Fibroblast of skin of back (primary cell): Measurements from ENCODE around the gene KMT2C.
"Not testable (repeated sequence)": the region's sequence is repeated elsewhere in the genome, so short reads cannot be mapped to it uniquely, and the experiment has no call there.

Experiments
- DNase-seq: peaks from one replicate; pipeline ENCODE4 v3.0.0-alpha.2; 2013

The KMT2C gene

DNA sequence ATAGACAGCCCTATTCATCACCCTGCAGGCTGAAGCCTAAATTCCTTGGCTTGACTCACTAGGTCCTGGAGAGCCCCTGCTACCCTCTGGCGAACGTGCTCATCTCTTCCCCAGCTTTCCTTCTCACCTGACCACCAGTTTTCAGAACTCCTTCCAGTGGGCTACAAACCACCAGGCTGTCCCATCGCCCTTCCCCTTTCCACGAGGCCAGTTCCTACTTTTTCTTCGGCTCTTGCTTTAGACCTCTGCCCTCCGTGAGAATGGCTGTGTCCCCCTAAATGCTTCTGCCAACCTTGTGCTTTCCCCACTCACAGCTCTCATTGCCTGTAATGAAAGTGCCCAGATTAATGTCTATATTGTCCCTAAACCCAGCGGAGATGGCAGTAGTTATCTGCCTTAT, 5.4 kb upstream of the KMT2C start:
- not testable (repeated sequence) for DNase-seq

DNA sequence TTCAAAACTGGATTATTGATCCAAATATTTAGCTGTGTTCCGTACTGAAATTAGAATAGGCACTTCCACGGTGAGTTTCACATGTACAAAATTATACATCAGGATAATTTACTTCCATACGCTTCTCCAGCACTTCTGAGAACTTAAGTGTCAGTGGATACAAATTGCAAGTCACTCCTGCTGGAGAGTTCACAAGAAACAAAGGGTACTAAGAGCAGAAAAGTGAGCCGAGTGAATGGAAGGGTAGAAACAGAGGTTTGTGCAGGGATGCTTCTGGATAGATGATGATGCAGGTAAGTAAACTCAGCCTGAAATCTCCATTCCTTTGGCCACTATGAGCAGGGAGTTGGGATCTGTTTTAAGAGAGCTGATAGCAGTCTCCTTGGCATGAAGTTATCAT, 2.2 kb upstream of the KMT2C start:
- not testable (repeated sequence) for DNase-seq

DNA sequence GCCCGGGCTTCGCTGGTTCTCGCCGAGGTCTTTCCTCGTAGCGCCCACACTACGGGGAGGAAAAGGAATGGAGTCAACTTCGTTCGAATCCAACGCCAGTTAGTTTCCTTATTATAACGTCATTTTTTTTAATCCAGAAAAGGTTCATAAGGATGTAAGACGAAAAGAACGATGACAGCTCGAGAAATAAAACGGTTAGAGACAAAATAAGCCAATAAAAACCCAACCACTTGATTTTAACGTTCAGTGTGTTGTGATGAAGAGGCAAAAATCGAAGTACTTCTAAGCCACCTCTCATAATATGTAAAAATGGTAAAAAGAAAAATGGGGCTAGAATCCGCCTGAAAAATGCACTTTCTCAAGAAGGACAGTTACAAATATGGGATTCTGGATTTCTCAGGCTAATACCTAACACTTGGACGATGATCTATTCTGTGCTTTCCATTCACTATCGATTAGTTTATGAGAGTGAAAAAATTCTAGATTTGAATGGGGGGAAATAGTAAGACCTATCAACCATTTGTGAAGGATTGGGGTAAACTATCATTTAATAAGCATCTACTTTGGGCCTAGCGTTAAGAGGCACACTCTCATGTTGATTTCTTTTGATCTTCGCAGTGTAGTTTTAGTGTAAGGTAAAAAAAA, 1.2 kb upstream of the KMT2C start:
- DNase-seq: peak; percentile 7

DNA sequence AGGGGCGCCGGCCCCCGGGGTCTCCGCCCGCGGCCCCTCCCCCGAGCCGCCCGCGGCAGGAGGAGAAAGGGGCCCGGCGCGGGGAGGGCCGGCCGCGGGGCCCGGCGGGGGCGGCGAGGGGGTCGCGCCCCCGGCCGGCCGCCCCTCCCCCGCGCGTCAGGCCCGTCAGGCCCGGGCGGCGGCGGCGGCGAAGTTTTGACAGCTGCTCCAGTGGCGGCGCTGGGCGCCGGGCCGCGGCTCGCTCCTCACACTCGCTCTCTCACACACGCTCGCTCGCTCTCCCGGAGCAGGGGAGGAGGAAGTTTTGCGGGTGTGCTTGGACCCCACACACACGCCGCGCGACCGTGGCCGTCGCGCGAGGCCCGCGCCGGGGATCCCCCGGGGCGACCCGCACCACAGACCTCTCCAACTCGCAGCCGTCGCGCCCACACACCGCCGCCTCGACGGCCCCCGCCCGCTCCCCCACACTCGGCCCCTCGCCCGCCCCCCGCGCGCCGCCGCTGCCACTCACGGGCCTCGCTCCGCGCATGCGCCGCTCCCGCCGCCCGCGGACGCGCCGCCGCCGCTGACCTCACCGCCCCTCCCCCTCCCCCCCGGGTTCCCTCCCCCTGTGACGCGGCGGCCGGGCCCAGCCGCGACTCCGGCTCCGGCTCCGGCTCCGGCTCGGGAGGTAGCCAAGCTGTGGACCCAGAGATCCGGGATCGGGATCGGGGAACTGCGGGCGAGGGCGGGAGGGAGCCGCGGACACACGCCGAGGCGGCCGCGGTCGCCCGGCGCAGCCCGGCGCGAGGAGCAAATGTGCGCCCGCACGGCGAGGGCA, 518 bp upstream of the KMT2C start:
- DNase-seq: peak; percentile 92

DNA sequence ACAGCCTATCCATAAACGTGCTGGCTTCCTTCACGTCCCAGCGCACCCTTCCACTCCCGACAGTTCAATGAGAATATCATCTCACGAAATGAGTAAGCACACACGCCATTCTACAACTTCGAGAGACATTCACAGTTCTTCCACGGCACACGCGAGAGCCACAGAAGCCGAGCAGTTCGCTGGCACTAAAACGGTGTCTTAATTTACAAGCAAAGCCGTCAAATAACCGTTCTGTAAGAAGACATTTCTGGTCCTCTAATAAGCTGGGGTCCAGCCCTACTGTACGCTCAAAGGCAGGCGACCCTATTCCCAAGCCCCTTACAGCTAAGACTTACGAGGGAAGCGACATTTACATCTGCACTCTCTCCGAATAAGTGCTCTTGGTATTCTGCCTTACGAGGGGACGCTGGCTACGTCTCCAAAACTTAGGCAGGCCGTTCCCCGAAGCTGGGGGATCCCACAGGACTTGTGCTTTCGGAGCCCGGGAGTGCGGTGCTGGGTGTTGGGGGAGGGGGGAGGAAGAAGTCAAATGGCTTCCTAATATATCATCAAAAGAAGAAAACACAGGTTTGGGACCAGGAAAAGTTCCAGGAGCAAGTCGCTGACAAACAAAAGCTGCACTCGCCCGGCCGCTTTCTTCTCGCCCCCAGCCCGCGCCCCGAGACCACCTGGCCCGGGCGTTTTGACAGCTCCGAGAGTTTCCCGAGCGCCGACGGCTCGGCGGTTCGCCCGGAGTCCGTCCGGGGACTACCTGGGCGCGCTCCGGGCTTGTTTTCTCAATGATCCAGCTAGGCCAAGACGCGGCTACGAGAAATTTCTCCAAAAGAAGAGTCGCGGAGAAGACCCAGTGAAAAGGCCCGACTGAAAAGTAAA, 1.1 kb downstream of the KMT2C start:
- peak; percentile 53 for DNase-seq

DNA sequence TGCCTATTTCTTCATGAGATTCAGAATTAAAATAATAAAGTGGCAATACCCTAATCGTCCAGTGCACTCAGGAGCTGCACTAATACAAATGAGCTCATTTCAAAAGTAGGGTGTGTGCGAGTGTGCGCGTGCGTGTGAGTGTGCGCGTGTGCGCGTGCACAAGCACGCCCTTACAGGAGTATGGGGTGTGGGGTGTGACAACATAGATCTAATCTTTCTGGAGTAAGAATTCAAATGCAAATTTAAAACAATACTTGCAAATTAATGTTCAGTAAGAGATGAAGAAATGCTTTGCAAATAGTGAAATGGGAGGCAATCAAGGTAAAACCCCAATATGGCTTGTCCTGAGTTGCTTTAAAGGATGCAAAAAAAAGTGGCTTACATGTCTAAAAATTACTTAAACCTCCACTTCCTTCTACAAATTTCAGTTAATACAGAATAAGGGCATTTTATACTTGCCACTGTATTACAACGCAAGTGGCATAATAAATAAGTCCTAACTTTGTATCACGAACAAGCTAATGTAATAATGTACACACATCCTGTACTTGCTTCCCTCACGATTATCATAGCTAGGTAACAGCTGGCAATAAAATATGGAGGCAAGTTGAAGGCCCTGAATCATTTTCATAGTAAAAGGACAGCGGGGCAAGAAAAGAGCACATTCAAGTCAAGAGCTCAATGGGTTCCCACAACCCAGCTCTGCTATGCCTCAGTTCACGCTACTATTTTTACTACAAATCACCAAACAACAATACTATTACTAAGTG, 1.9 kb downstream of the KMT2C start:
- peak; percentile 37 for DNase-seq

DNA sequence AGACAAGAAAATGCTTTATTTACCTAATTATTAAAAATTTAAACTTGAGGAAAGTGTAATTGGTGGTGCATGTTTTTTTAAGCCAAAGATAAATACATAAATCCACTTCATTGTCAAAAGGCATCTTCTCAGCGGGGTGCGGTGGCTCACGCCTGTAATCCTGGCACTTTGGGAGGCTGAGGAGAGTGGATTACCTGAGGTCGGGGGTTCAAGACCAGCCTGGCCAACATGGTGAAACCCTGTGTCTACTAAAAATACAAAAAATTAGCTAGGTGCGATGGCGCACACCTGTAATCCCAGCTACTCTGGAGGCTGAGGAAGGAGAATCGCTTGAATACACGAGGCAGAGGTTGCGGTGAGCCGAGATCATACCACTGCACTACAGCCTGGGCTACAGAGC, 3.1 kb downstream of the KMT2C start:
- not testable (repeated sequence) for DNase-seq

DNA sequence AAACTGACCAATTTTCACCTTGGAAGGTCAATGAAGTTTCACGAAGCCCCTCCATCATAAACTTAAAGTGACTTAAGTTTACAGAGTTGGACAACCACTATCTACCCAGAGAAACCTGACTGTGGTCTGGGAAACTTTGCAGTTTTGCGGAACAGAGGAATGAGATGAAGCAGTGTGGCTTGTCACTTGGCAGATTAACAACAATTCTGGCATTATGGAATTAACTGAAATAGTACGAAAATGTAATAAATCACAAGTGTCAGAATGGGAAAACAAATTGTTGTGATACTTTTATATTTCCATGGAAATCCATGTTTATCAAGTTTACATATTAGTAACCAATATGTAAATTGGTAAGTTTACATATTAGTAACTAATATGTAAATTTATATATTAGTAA, 4.9 kb downstream of the KMT2C start:
- DNase-seq: no peak

DNA sequence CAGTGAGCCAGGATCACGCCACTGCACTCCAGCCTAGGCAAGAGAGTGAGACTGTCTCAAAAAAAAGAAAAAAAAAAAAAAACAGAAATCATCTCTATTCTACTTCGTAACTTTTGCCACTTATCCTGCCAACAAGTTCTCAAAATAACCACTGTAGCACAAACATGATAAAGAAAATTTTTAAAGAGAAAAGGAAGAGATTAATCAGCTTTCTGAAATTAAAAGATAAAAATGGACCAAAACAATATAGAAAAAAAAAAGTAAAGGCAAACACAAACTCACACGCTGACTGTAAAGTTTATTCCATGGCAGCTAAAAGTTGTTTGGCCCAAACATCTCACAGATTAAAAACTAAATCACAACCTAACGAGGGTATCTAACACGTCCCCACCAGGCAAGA, 5.7 kb downstream of the KMT2C start:
- DNase-seq: not testable (repeated sequence)

DNA sequence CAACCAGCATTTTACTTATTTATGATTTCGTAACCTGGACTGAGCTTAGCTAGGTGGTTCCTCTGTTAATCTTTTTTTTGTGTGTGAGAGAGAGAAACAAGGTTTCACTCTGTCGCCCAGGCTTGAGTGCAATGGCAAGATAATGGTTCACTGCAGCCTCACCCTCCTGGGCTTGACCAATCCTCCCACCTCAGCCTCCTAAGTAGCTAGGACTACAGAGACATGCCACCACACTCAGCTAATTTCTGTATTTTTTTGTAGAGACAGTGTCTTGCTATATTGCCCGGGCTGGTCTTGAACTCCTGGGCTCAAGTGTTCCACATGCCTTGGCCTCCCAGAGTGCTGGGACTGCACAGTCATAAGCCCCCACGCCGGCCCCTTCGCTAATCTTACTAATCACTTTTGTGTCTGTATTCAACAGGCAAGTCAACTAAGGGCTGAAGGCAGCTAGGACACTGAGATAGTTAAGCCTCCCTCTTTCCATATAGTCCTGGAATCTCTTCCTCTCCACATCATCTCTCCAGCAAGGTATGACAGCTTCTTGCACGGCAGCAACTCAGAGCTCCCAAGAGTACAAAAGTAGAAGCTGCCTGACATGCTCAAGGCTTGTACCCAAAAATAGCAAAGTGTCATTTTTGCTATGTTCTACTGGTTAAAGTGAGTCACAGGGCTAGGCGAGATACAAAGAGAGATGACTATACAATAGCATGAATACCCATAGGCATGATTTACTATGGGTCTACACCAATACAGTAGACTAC, 11.3 kb downstream of the KMT2C start:
- DNase-seq: peak; percentile 85

DNA sequence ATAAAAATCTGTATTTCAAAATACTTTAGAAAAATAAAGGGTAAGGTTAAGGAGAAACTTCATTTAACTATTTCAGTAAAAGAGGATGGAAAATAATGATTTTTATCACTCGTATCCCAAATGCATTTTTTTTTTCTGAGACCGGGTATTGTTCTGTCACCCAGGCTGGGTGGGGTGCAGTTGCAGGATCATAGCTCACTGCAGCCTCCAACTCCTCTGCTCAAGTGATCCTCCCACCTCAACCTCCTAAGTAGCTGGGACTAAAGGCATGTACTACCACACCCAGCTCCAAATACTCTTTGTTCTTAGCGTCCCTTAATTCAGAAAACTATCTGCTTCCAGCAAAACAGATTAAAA, 11.8 kb downstream of the KMT2C start:
- no peak for DNase-seq

DNA sequence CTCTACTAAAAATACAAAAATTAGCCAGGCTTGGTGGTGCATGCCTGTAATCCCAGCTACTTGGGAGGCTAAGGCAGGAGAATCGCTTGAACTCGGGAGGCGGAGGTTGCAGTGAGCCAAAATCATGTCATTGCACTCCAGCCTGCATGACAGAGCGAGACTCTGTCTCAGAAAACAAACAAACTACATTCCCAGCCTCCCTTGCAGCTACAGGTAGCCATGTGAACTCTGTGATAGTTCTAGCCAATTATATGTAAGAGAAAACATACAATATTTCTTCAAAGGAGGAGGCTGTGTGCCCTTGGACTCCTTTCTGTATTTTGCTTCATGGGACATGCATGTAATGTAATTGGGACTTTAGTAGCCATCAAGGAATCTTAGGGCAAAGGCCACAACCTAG, 12.6 kb downstream of the KMT2C start:
- DNase-seq: not testable (repeated sequence)

DNA sequence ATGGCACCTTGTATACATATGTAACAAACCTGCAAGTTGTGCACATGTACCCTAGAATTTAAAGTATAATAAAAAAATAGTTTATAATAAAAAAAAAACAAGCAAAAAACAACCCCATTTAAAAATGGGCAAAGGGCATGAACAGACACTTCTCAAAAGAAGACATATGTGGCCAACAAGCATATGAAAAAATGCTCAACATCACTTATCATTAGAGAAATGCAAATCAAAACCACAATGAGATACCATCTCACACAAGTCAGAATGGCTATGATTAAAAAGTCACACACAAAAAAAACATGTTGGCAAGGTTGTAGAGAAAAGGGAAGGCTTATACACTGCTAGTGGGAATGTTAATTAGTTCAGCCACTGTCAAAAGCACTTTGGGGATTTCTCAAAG, 14.9 kb downstream of the KMT2C start:
- not testable (repeated sequence) for DNase-seq

DNA sequence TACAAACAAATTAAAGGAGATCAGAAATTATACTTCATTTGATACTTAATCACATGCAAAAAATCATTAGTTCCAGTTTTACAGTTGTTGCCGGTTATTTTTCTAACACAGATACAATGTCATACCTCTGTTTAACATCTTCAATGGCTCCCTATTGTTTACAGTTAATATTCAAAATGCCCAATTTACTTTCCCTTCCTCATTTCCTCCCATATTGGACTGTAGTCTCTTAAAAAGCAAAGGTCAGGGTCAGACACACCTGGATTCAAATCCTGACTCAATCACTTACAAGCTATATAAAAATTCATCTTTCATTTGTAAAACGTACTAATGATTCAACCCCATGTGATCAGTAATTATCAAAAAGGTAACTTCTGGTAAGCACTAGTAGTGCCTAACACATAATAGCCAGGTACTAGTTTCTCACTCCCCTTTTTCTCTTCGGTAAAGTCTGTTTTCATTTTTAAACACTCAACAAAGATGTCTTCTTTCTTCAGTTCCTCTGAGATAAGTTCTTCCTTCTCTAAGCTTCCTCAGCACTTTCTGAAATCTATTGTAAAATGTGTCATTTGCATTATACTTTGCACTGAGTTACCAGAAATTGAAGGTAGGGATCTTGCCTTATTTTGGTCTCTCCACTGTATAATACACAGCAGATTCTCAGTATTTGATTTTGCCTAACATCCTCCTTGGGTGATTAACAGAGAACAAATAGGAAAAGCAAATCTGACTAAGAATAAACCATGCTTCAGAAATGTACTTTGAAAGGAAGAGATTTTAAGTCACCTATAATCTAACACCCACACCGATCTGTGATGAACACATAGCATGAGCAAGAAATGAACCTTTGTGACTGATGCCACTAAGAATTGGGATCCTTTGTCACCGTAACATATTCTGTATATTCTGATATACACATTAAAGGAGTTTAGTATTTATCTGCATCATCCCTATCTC, 16.1 kb downstream of the KMT2C start:
- DNase-seq: no peak

DNA sequence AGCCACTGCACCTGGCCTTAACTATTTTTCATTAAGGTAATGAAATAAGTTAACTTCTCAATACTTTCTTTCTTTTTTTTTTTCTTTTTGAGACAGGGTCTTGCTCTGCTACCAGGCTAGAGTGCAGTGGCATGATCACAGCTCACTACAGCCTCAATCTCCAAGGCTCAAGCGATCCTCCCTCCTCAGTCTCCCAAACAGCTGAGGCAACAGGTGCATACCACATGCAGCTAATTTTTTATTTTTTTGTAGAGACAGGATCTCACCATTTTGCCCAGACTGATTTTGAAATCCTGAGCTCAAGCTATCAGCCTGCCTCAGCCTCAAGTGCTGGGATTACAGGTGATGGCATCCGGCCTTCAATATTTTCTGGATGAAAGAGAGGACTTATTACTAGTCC, 21.0 kb downstream of the KMT2C start:
- no peak for DNase-seq

DNA sequence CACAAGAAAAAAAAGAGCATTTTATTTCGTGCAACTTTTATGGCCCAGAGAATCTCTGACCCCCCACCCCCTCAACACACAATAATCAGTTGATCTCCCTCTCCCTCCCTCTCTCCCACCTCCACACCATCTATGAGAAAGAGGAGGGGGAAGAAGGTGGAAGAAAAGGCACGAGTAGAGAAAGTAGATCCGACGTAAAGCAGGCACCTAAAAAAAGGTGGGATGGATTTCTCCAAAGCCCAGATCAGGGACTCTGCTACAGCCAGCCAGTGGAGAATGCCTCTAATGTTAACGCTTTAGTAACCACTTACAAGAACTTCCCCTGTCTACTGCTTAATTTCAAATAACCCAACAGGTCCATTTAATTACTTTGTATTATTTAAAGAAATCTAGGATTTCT, 24.4 kb downstream of the KMT2C start:
- no peak for DNase-seq

DNA sequence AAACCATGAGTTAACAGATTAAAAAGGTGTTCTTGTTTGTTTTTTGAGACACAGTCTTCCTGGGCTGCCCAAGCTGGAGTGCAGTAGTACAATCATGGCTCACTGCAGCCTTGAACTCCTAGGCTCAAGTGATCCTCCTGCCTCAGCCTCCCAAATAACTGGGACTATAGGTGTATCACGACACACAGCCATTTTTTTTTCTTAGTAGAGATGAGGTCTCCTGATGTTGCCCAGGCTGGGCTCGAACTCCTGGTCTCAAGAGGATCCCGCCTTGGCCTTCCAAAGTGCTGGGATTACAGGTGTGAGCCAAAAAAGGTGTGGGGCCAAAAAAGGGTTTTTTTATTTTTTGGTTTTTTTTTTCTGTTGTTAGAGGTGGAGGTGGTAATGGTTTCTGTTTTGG, 29.3 kb downstream of the KMT2C start:
- no peak for DNase-seq

DNA sequence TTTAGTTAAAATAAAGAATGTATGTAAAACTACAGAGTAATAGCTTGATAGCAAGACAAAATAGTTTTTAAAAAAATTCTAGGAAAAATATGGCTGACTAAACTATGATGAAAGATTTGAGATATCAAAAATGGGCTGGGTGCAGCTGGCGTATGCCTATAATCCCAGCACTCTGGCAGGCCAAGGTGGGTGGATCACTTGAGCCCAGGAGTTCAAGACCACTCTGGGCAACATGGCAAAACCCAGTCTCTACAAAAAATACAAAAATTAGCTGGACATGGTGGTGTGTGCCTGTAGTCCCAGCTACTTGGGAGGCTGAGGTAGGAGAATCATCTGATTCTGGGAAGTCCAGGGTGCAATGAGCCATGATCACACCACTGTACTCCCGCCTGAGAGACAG, 29.8 kb downstream of the KMT2C start:
- DNase-seq: not testable (repeated sequence)

DNA sequence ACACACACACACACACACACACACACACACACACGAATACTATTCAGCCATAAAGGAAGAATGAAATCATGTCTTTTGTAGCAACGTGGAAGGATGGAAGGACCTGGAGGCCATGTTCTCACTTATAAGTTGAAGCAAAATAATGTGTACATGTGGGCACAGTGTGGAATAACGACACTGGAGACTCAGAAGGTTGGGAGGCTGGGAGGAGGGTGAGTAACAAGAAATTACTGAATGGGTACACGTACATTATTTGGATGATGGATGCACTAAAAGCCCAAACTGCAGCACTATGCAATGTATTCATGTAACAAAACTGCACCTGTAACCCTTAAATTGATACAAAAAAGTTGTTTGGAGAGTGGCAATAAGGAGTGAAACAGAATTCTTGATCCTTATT, 32.1 kb downstream of the KMT2C start:
- no peak for DNase-seq
